Natural killer cell (primary cell): ENCODE measurements around the gene HSPG2. TPM values are rescaled to one million over a fixed set of nuclear protein-coding genes. Genes with fewer than 3 reads are reported as not detected.

Experiments
- ATAC-seq, 3 donors: fragments of 150-1000 bp in 2 of 3; fragments of 200-7000 bp in 1 of 3; cut with Tn5 transposase; 1 replicate in 1 of 3; 2 replicates in 2 of 3; pipeline ENCODE4 v1.10.0; 2021; ENCODE audit warnings: mild to moderate bottlenecking in 2 of 3, moderate library complexity in 2 of 3
- DNase-seq, 2 donors: peaks; one replicate each; pipeline versions ENCODE4 v3.0.0 to v3.0.0-alpha.2; 2013 to 2021; ENCODE audit warnings: mixed read lengths in 1 of 2
- H3K27ac ChIP-seq: one replicate; pipeline ENCODE4 v1.5.1; 2013; ENCODE audit warnings: mild to moderate bottlenecking, low read length
- H3K27me3 ChIP-seq: one replicate; pipeline ENCODE4 v1.6.1; 2013; ENCODE audit warnings: low read length; ENCODE audit not compliant: control insufficient read depth, insufficient read depth
- H3K36me3 ChIP-seq: one replicate; pipeline ENCODE4 v1.6.1; 2013; ENCODE audit warnings: low read length; ENCODE audit not compliant: control insufficient read depth, insufficient read depth
- H3K4me1 ChIP-seq: one replicate; pipeline ENCODE4 v1.6.1; 2013; ENCODE audit warnings: low read length; ENCODE audit not compliant: control insufficient read depth, insufficient read depth
- H3K4me3 ChIP-seq: one replicate; pipeline ENCODE4 v1.5.1; 2013; ENCODE audit warnings: low read length
- H3K9me3 ChIP-seq: one replicate; pipeline ENCODE4 v1.6.1; 2013; ENCODE audit warnings: low read length; ENCODE audit not compliant: control insufficient read depth, insufficient read depth
- H3K27ac Mint-ChIP-seq, 2 donors: one replicate each; pipeline ENCODE4 v1.8.0; 2022; ENCODE audit warnings: mild to moderate bottlenecking in 2 of 2, mixed read lengths in 2 of 2, moderate library complexity in 1 of 2
- H3K27me3 Mint-ChIP-seq, 2 donors: one replicate each; pipeline ENCODE4 v1.8.0; 2022; ENCODE audit warnings: low read depth in 2 of 2, mixed read lengths in 2 of 2
- H3K36me3 Mint-ChIP-seq: one replicate; pipeline ENCODE4 v1.8.0; 2022; ENCODE audit warnings: mixed read lengths
- H3K4me1 Mint-ChIP-seq, 2 donors: one replicate each; pipeline ENCODE4 v1.8.0; 2022; ENCODE audit warnings: mixed read lengths in 2 of 2
- H3K4me3 Mint-ChIP-seq: one replicate; pipeline ENCODE4 v1.8.0; 2022; ENCODE audit warnings: mild to moderate bottlenecking, moderate library complexity, mixed read lengths
- H3K9me3 Mint-ChIP-seq, 2 donors: one replicate each; pipeline ENCODE4 v1.8.0; 2022; ENCODE audit warnings: mixed read lengths in 2 of 2
- WGBS: methylation state at CpG from one replicate; pipeline ENCODE4 v1.1.7; 2013; ENCODE audit warnings: missing lambda C conversion rate; ENCODE audit not compliant: insufficient coverage; 5-methylcytosine and 5-hydroxymethylcytosine counted together
- intact Hi-C: fragments of 100-400 bp; cut with micrococcal nuclease; formaldehyde crosslinking; loops from one replicate; pipeline ENCODE4 v1.14.2; 2022
- total RNA-seq, 4 donors: library from RNA; stranded (reverse); fragments of 120-200 nt in 1 of 4; gene quantifications; one replicate each; pipeline versions ENCODE4 v1.2.3 to v1.2.4, GENCODE V29; 2013 to 2022
- TF ChIP-seq, protein P1 (sequence below): fragments of 200-600 bp; IDR thresholded peaks from one replicate; pipeline ENCODE4 v1.8.0; 2022; ENCODE audit warnings: antibody characterized with exemption

The HSPG2 gene
- total RNA-seq, 3 donors from 2014 or later (not counting 1 experiment from before 2014, with no cell fraction given): 0.54 to 0.93 (median 0.90) TPM

DNA sequence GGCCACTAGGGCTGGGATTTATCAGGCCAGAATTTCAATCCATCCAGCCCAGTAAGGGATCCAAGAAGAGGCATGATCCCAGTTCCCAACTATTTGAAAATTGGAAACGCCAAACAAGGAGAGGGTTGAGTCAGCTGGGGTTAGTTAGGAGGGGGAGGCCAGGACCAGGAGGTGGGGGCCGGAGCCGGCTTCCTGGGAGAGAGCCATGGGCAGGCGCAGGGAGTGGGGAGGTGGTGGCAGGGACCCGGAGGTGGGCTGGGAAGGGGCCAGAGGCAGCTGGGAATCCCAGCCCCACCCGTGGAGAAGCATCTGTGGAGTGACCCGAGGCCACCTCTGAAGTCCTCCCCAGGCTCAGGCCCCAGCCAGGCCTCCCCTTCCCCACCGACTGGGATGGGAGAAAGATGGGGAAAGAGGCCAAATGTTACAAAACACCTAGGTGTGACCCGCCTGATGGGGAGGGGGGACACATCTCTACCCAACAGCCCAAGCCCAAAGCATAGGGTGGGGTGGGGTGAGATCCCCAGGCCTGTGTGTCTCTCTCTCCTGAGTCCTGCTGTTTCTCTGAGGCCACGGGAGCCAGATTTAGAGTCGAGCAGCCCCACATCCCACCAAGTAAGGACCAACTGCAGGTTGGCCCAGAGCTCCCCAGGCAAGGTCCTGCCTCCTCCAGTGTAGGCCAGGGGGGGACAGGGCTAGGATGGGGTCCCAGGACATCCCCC, 10.1 kb downstream of the HSPG2 start:
- WGBS: 87% methylated on average over 8 of the region's 11 CpGs
- H3K27ac ChIP-seq: no peak overlapping the region
- H3K27me3 ChIP-seq: no peaks in the 10 kb centered on the region
- Mint-ChIP-seq H3K27me3 (peaks cover 0 to 9% of the 10 kb centered on the region in 2 donors), H3K27ac (no peak overlapping the region), H3K4me1 (no peaks in the 10 kb centered on the region), H3K36me3 (no peaks in the 10 kb centered on the region), H3K4me3 (no peak overlapping the region), H3K9me3 (no peaks in the 10 kb centered on the region)
- TF ChIP-seq, protein P1, sequence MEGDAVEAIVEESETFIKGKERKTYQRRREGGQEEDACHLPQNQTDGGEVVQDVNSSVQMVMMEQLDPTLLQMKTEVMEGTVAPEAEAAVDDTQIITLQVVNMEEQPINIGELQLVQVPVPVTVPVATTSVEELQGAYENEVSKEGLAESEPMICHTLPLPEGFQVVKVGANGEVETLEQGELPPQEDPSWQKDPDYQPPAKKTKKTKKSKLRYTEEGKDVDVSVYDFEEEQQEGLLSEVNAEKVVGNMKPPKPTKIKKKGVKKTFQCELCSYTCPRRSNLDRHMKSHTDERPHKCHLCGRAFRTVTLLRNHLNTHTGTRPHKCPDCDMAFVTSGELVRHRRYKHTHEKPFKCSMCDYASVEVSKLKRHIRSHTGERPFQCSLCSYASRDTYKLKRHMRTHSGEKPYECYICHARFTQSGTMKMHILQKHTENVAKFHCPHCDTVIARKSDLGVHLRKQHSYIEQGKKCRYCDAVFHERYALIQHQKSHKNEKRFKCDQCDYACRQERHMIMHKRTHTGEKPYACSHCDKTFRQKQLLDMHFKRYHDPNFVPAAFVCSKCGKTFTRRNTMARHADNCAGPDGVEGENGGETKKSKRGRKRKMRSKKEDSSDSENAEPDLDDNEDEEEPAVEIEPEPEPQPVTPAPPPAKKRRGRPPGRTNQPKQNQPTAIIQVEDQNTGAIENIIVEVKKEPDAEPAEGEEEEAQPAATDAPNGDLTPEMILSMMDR: no peak
- intact Hi-C loops: no loop called here
- no peak for DNase-seq
- no peak overlapping the region for H3K4me3 ChIP-seq
- H3K4me1 ChIP-seq: no peaks in the 10 kb centered on the region
- H3K9me3 ChIP-seq: no peaks in the 10 kb centered on the region
- H3K36me3 ChIP-seq: no peaks in the 10 kb centered on the region
- no peak for ATAC-seq

DNA sequence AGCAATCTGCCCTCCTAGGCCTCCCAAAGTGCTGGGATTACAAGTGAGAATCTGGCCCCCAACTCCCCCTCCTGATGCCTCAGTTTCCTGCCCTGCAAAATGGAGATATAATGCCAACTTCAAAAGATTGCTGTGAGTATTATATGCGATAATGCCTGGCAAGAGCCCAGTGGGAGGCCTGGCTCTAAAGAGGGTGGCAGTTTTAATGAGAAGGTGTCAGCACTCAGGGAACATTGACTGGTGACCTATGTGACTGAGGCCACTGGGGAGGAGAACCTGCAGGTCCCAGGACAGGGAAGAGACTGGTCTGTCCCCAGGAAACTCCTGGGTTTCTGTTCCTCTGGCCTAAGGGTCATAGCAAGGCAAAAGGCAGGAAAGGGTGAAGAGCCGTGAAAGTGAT, 11.0 kb downstream of the HSPG2 start:
- Mint-ChIP-seq H3K27ac (no peak overlapping the region), H3K4me1 (no peaks in the 10 kb centered on the region), H3K36me3 (no peaks in the 10 kb centered on the region), H3K27me3 (peaks cover 0 to 9% of the 10 kb centered on the region in 2 donors), H3K4me3 (no peak overlapping the region), H3K9me3 (no peaks in the 10 kb centered on the region)
- intact Hi-C loops: no loop called here
- WGBS: 90% methylated on average over 2 of the region's 2 CpGs
- H3K27me3 ChIP-seq: no peaks in the 10 kb centered on the region
- no peak overlapping the region for H3K4me3 ChIP-seq
- TF ChIP-seq, protein P1: no peak
- no peak for ATAC-seq
- no peaks in the 10 kb centered on the region for H3K36me3 ChIP-seq
- H3K9me3 ChIP-seq: no peaks in the 10 kb centered on the region
- H3K4me1 ChIP-seq: no peaks in the 10 kb centered on the region
- no peak for DNase-seq
- H3K27ac ChIP-seq: no peak overlapping the region

DNA sequence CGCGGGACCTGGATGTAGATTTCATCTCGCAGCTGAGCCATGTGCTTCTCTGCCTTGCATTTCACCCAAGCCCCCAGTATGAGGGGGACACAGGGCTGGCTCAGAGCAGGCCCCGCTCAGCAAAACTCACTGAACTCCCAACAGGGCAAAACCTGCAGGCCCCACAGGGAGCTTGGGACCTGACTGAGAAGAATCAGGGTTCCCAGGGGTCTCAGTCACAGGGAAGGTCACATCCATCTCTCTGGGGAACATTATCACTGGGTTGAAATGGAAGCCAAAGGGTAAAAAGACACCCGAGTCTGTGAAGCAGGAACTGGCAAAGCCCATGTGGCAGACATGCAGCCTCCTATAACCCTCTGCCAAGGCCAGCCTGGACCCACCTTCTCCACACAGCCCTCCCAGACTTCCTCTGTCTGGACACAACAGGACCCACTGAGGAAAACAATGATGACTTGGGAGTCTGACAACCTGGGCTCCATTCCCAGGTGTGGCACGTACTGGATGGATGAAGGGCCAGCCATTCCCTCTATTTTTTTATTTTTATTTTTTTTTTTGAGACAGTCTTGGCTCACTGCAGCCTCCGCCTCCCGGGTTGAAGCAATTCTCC, 11.7 kb downstream of the HSPG2 start:
- Mint-ChIP-seq H3K27ac (no peak overlapping the region), H3K9me3 (no peaks in the 10 kb centered on the region), H3K4me3 (no peak overlapping the region), H3K4me1 (no peaks in the 10 kb centered on the region), H3K27me3 (peaks cover 0 to 9% of the 10 kb centered on the region in 2 donors), H3K36me3 (no peaks in the 10 kb centered on the region)
- intact Hi-C loops: no loop called here
- no peaks in the 10 kb centered on the region for H3K9me3 ChIP-seq
- ATAC-seq (no peak), DNase-seq (no peak)
- WGBS: 80% methylated on average over 8 of the region's 8 CpGs
- no peaks in the 10 kb centered on the region for H3K4me1 ChIP-seq
- H3K36me3 ChIP-seq: no peaks in the 10 kb centered on the region
- H3K4me3 ChIP-seq: no peak overlapping the region
- H3K27ac ChIP-seq: no peak overlapping the region
- no peaks in the 10 kb centered on the region for H3K27me3 ChIP-seq
- TF ChIP-seq, protein P1: no peak
